ENCODE measurements around the gene OPN1MW. TPM values are rescaled to one million over a fixed set of nuclear protein-coding genes. Genes with fewer than 3 reads are reported as not detected.
"Not testable (repeated sequence)": the region's sequence is repeated elsewhere in the genome, so short reads cannot be mapped to it uniquely, and the experiment has no call there.

OPN1MW gene
- polyA plus RNA-seq, 3 donors: not detected

GRCh38 chrX:154183794-154184193, 1.4 kb downstream of the OPN1MW start:
- DNase-seq; H3K27ac ChIP-seq (ENCODE audit: low read depth in 1 of 2, low read length in 2 of 2); H3K4me3 ChIP-seq (replicated peaks in 1 of 3; ENCODE audit: low read depth in 2 of 3, low read length in 3 of 3); H3K4me1 Mint-ChIP-seq; H3K9me3 Mint-ChIP-seq; H3K9me3 ChIP-seq (replicated peaks in 1 of 2; ENCODE audit: control insufficient read depth in 1 of 2, insufficient read depth in 1 of 2, low read length in 2 of 2); H3K27ac Mint-ChIP-seq; H3K4me3 Mint-ChIP-seq; H3K4me2 ChIP-seq (replicated peaks; ENCODE audit: extremely low read depth, low read length, poor library complexity, severe bottlenecking); H3K4me1 ChIP-seq (ENCODE audit: control insufficient read depth in 1 of 2, insufficient read depth in 2 of 2, low read length in 2 of 2); H3K27me3 ChIP-seq (ENCODE audit: control insufficient read depth in 2 of 2, insufficient read depth in 2 of 2, low read length in 2 of 2); H3K79me2 ChIP-seq (ENCODE audit: insufficient read depth, low read length); H3K27me3 Mint-ChIP-seq (ENCODE audit: low read depth in 3 of 3); H4K20me1 ChIP-seq (ENCODE audit: insufficient read depth, low read length); intact Hi-C loops (cut with micrococcal nuclease); H2AFZ ChIP-seq (ENCODE audit: insufficient read depth, low read depth, low read length, poor library complexity, severe bottlenecking); H3K36me3 ChIP-seq (replicated peaks in 1 of 2; ENCODE audit: control insufficient read depth in 1 of 2, insufficient read depth in 2 of 2, low read length in 2 of 2); H3K36me3 Mint-ChIP-seq; H3K9ac ChIP-seq (ENCODE audit: insufficient read depth, low read length, poor library complexity, severe bottlenecking): not testable (repeated sequence)
- WGBS (ENCODE audit: insufficient coverage): no CpG with 5 or more reads among the region's 8 CpGs

GRCh38 chrX:154192846-154193245, 10.4 kb downstream of the OPN1MW start:
- H3K4me2 ChIP-seq (replicated peaks; ENCODE audit: extremely low read depth, low read length, poor library complexity, severe bottlenecking); H3K4me3 Mint-ChIP-seq; H3K9me3 Mint-ChIP-seq; H3K36me3 Mint-ChIP-seq; H3K27me3 ChIP-seq (ENCODE audit: control insufficient read depth in 2 of 2, insufficient read depth in 2 of 2, low read length in 2 of 2); H3K4me3 ChIP-seq (replicated peaks in 1 of 3; ENCODE audit: low read depth in 2 of 3, low read length in 3 of 3); H3K27ac ChIP-seq (ENCODE audit: low read depth in 1 of 2, low read length in 2 of 2); H3K4me1 ChIP-seq (ENCODE audit: control insufficient read depth in 1 of 2, insufficient read depth in 2 of 2, low read length in 2 of 2); H3K9me3 ChIP-seq (replicated peaks in 1 of 2; ENCODE audit: control insufficient read depth in 1 of 2, insufficient read depth in 1 of 2, low read length in 2 of 2); H4K20me1 ChIP-seq (ENCODE audit: insufficient read depth, low read length); H3K9ac ChIP-seq (ENCODE audit: insufficient read depth, low read length, poor library complexity, severe bottlenecking); intact Hi-C loops (cut with micrococcal nuclease); H3K79me2 ChIP-seq (ENCODE audit: insufficient read depth, low read length); H3K27ac Mint-ChIP-seq; H3K27me3 Mint-ChIP-seq (ENCODE audit: low read depth in 3 of 3); H3K36me3 ChIP-seq (replicated peaks in 1 of 2; ENCODE audit: control insufficient read depth in 1 of 2, insufficient read depth in 2 of 2, low read length in 2 of 2); DNase-seq; H2AFZ ChIP-seq (ENCODE audit: insufficient read depth, low read depth, low read length, poor library complexity, severe bottlenecking); H3K4me1 Mint-ChIP-seq: not testable (repeated sequence)
- no CpG with 5 or more reads among the region's 8 CpGs for WGBS (ENCODE audit: insufficient coverage)

GRCh38 chrX:154194316-154194715, 11.9 kb downstream of the OPN1MW start:
- DNase-seq; H3K4me1 Mint-ChIP-seq; intact Hi-C loops (cut with micrococcal nuclease); H3K4me3 Mint-ChIP-seq; H3K36me3 ChIP-seq (replicated peaks in 1 of 2; ENCODE audit: control insufficient read depth in 1 of 2, insufficient read depth in 2 of 2, low read length in 2 of 2); H3K4me3 ChIP-seq (replicated peaks in 1 of 3; ENCODE audit: low read depth in 2 of 3, low read length in 3 of 3); H3K27me3 Mint-ChIP-seq (ENCODE audit: low read depth in 3 of 3); H4K20me1 ChIP-seq (ENCODE audit: insufficient read depth, low read length); H3K9me3 ChIP-seq (replicated peaks in 1 of 2; ENCODE audit: control insufficient read depth in 1 of 2, insufficient read depth in 1 of 2, low read length in 2 of 2); H3K27me3 ChIP-seq (ENCODE audit: control insufficient read depth in 2 of 2, insufficient read depth in 2 of 2, low read length in 2 of 2); H3K9me3 Mint-ChIP-seq; H3K4me2 ChIP-seq (replicated peaks; ENCODE audit: extremely low read depth, low read length, poor library complexity, severe bottlenecking); H3K36me3 Mint-ChIP-seq; H3K27ac Mint-ChIP-seq; H3K27ac ChIP-seq (ENCODE audit: low read depth in 1 of 2, low read length in 2 of 2); H3K79me2 ChIP-seq (ENCODE audit: insufficient read depth, low read length); H3K9ac ChIP-seq (ENCODE audit: insufficient read depth, low read length, poor library complexity, severe bottlenecking); H2AFZ ChIP-seq (ENCODE audit: insufficient read depth, low read depth, low read length, poor library complexity, severe bottlenecking); H3K4me1 ChIP-seq (ENCODE audit: control insufficient read depth in 1 of 2, insufficient read depth in 2 of 2, low read length in 2 of 2): not testable (repeated sequence)
- WGBS (ENCODE audit: insufficient coverage): no CpG with 5 or more reads among the region's 2 CpGs

GRCh38 chrX:154196466-154196865, 14.1 kb downstream of the OPN1MW start:
- H3K36me3 ChIP-seq (replicated peaks in 1 of 2; ENCODE audit: control insufficient read depth in 1 of 2, insufficient read depth in 2 of 2, low read length in 2 of 2); H3K27ac Mint-ChIP-seq; H3K4me3 ChIP-seq (replicated peaks in 1 of 3; ENCODE audit: low read depth in 2 of 3, low read length in 3 of 3); H3K27me3 Mint-ChIP-seq (ENCODE audit: low read depth in 3 of 3); DNase-seq; H2AFZ ChIP-seq (ENCODE audit: insufficient read depth, low read depth, low read length, poor library complexity, severe bottlenecking); H3K4me1 Mint-ChIP-seq; H3K4me1 ChIP-seq (ENCODE audit: control insufficient read depth in 1 of 2, insufficient read depth in 2 of 2, low read length in 2 of 2); H3K4me3 Mint-ChIP-seq; H3K4me2 ChIP-seq (replicated peaks; ENCODE audit: extremely low read depth, low read length, poor library complexity, severe bottlenecking); intact Hi-C loops (cut with micrococcal nuclease); H3K27me3 ChIP-seq (ENCODE audit: control insufficient read depth in 2 of 2, insufficient read depth in 2 of 2, low read length in 2 of 2); H3K36me3 Mint-ChIP-seq; H3K9ac ChIP-seq (ENCODE audit: insufficient read depth, low read length, poor library complexity, severe bottlenecking); H3K9me3 ChIP-seq (replicated peaks in 1 of 2; ENCODE audit: control insufficient read depth in 1 of 2, insufficient read depth in 1 of 2, low read length in 2 of 2); H3K79me2 ChIP-seq (ENCODE audit: insufficient read depth, low read length); H3K27ac ChIP-seq (ENCODE audit: low read depth in 1 of 2, low read length in 2 of 2); H4K20me1 ChIP-seq (ENCODE audit: insufficient read depth, low read length); H3K9me3 Mint-ChIP-seq: not testable (repeated sequence)
- WGBS (ENCODE audit: insufficient coverage): no CpG with 5 or more reads among the region's 15 CpGs
